T-helper 17 cell (primary cell): Measurements from ENCODE around the gene DTYMK. TPM values are rescaled to one million over a fixed set of nuclear protein-coding genes. Genes with fewer than 3 reads are reported as not detected.

ENCODE experiments used
- ATAC-seq: fragments of 150-1000 bp; cut with Tn5 transposase; 2 replicates; pipeline ENCODE4 v1.10.0; 2021; ENCODE audit warnings: mild to moderate bottlenecking, moderate library complexity
- DNase-seq, 3 donors: peaks; one replicate each; pipeline versions ENCODE4 v3.0.0 to v3.0.0-alpha.2; 2020 to 2021
- H3K9me3 ChIP-seq: one replicate; pipeline ENCODE4 v1.7.0; 2013; ENCODE audit warnings: low read length, mild to moderate bottlenecking; ENCODE audit not compliant: control insufficient read depth, poor library complexity, severe bottlenecking
- H3K27ac Mint-ChIP-seq: one replicate; pipeline ENCODE4 v1.8.0; 2022; ENCODE audit warnings: mild to moderate bottlenecking, moderate library complexity, mixed read lengths
- H3K27me3 Mint-ChIP-seq: one replicate; pipeline ENCODE4 v1.8.0; 2022; ENCODE audit warnings: mixed read lengths
- H3K36me3 Mint-ChIP-seq: one replicate; pipeline ENCODE4 v1.8.0; 2022; ENCODE audit warnings: low read depth, mixed read lengths
- H3K4me1 Mint-ChIP-seq: one replicate; pipeline ENCODE4 v1.8.0; 2022; ENCODE audit warnings: mild to moderate bottlenecking, mixed read lengths
- H3K4me3 Mint-ChIP-seq: one replicate; pipeline ENCODE4 v1.8.0; 2022; ENCODE audit warnings: mild to moderate bottlenecking, moderate library complexity, mixed read lengths
- total RNA-seq, 4 donors: library from RNA in 2 of 4; stranded (reverse) in 2 of 4; gene quantifications; one replicate each; pipeline ENCODE4 v1.2.3 and lab custom pipeline; 2022 to 2026

DTYMK gene
- total RNA-seq, 2 donors from 2014 or later: 11.9 TPM

- H3K9me3 ChIP-seq: no peaks in the 10 kb centered on the region
- H3K4me3 Mint-ChIP-seq: no peak overlapping the region
- no peaks in the 10 kb centered on the region for H3K27me3 Mint-ChIP-seq
- peaks cover 3% of the 10 kb centered on the region for H3K36me3 Mint-ChIP-seq
- peaks cover 36% of the 10 kb centered on the region for H3K4me1 Mint-ChIP-seq
- H3K27ac Mint-ChIP-seq: no peak overlapping the region
- DNase-seq (no peak), ATAC-seq (no peak)
Measured at GRCh38 chr2:241645056-241645914, 41.3 kb downstream of the DTYMK start.

- Mint-ChIP-seq H3K4me3 (no peak overlapping the region), H3K27me3 (no peaks in the 10 kb centered on the region), H3K27ac (peak overlapping the region; percentile 77), H3K36me3 (peaks cover 7% of the 10 kb centered on the region), H3K4me1 (peaks cover 44% of the 10 kb centered on the region)
- DNase-seq (no peak), ATAC-seq (no peak)
- no peaks in the 10 kb centered on the region for H3K9me3 ChIP-seq
Measured at GRCh38 chr2:241641631-241642030, 45.0 kb downstream of the DTYMK start.

GRCh38 chr2:241640165-241640795 is 46.3 kb downstream of the DTYMK start:
- ATAC-seq (no peak), DNase-seq (no peak)
- peak overlapping the region; percentile 21 for H3K4me3 Mint-ChIP-seq
- H3K9me3 ChIP-seq: no peaks in the 10 kb centered on the region
- H3K36me3 Mint-ChIP-seq: peaks cover 7% of the 10 kb centered on the region
- H3K27ac Mint-ChIP-seq: peak overlapping the region; percentile 82
- H3K27me3 Mint-ChIP-seq: no peaks in the 10 kb centered on the region
- H3K4me1 Mint-ChIP-seq: peaks cover 44% of the 10 kb centered on the region

- no peak for ATAC-seq
- Mint-ChIP-seq H3K27ac (peak overlapping the region; percentile 82), H3K36me3 (peaks cover 7% of the 10 kb centered on the region), H3K27me3 (no peaks in the 10 kb centered on the region), H3K4me1 (peaks cover 46% of the 10 kb centered on the region), H3K4me3 (peak overlapping the region; percentile 21)
- DNase-seq: no peak
- no peaks in the 10 kb centered on the region for H3K9me3 ChIP-seq
Measured at GRCh38 chr2:241639385-241639784, 47.2 kb downstream of the DTYMK start.

GRCh38 chr2:241638940-241639339 is 47.7 kb downstream of the DTYMK start:
- no peaks in the 10 kb centered on the region for H3K9me3 ChIP-seq
- H3K36me3 Mint-ChIP-seq: peaks cover 7% of the 10 kb centered on the region
- H3K4me1 Mint-ChIP-seq: peaks cover 43% of the 10 kb centered on the region
- H3K4me3 Mint-ChIP-seq: peak overlapping the region; percentile 96
- H3K27me3 Mint-ChIP-seq: no peaks in the 10 kb centered on the region
- DNase-seq (no peak), ATAC-seq (no peak)
- peak overlapping the region; percentile 93 for H3K27ac Mint-ChIP-seq

- H3K9me3 ChIP-seq: no peaks in the 10 kb centered on the region
- Mint-ChIP-seq H3K27ac (peak overlapping the region; percentile 93), H3K27me3 (no peaks in the 10 kb centered on the region), H3K4me1 (peaks cover 41% of the 10 kb centered on the region), H3K36me3 (peaks cover 7% of the 10 kb centered on the region), H3K4me3 (peak overlapping the region; percentile 96)
- ATAC-seq (peak; percentile 38), DNase-seq (peak in 1 of 3 donors; percentile 14)
Measured at GRCh38 chr2:241637795-241638660, 48.6 kb downstream of the DTYMK start.

- Mint-ChIP-seq H3K27ac (peak within 1 kb of the TSS; percentile 93), H3K36me3 (peaks cover 10% of the 10 kb centered on the region), H3K4me1 (peaks cover 38% of the 10 kb centered on the region), H3K4me3 (peak within 1 kb of the TSS; percentile 96), H3K27me3 (no peaks in the 10 kb centered on the region)
- peak; percentile 76 for ATAC-seq
- H3K9me3 ChIP-seq: no peaks in the 10 kb centered on the region
- DNase-seq: peak; percentile 63 to 71 (median 67)
Measured at GRCh38 chr2:241637018-241637794, 49.4 kb downstream of the DTYMK start, which contains the start of the genes ATG4B and THAP4. TSS of gene ATG4B (plus strand) at chr2:241637693. CDS start at chr2:241637715, 22 bp downstream. TSS of gene THAP4 (minus strand) at chr2:241637158. CDS start at chr2:241637017, 141 bp downstream.

GRCh38 chr2:241636182-241637017 is 50.2 kb downstream of the DTYMK start:
- Mint-ChIP-seq H3K4me1 (peaks cover 33% of the 10 kb centered on the region), H3K4me3 (peak overlapping the region; percentile 85), H3K27ac (peak overlapping the region; percentile 90), H3K36me3 (peaks cover 10% of the 10 kb centered on the region), H3K27me3 (no peaks in the 10 kb centered on the region)
- DNase-seq: no peak
- H3K9me3 ChIP-seq: no peaks in the 10 kb centered on the region
- ATAC-seq: peak; percentile 24

GRCh38 chr2:241635756-241636155 is 50.9 kb downstream of the DTYMK start:
- Mint-ChIP-seq H3K27me3 (no peaks in the 10 kb centered on the region), H3K27ac (peak overlapping the region; percentile 90), H3K36me3 (peaks cover 10% of the 10 kb centered on the region), H3K4me1 (peaks cover 27% of the 10 kb centered on the region), H3K4me3 (peak overlapping the region; percentile 85)
- no peaks in the 10 kb centered on the region for H3K9me3 ChIP-seq
- ATAC-seq: no peak
- no peak for DNase-seq

GRCh38 chr2:241633561-241633960 is 53.1 kb downstream of the DTYMK start:
- H3K4me3 Mint-ChIP-seq: no peak overlapping the region
- ATAC-seq (no peak), DNase-seq (no peak)
- H3K9me3 ChIP-seq: no peaks in the 10 kb centered on the region
- no peaks in the 10 kb centered on the region for H3K27me3 Mint-ChIP-seq
- peaks cover 6% of the 10 kb centered on the region for H3K36me3 Mint-ChIP-seq
- no peak overlapping the region for H3K27ac Mint-ChIP-seq
- H3K4me1 Mint-ChIP-seq: peaks cover 15% of the 10 kb centered on the region

GRCh38 chr2:241632478-241633325 is 53.9 kb downstream of the DTYMK start:
- peaks cover 4% of the 10 kb centered on the region for H3K36me3 Mint-ChIP-seq
- H3K27me3 Mint-ChIP-seq: no peaks in the 10 kb centered on the region
- peaks cover 18% of the 10 kb centered on the region for H3K4me1 Mint-ChIP-seq
- no peak for ATAC-seq
- H3K9me3 ChIP-seq: no peaks in the 10 kb centered on the region
- no peak overlapping the region for H3K27ac Mint-ChIP-seq
- DNase-seq: no peak
- H3K4me3 Mint-ChIP-seq: no peak overlapping the region
